ENCODE results near the gene EFTUD2. TPM values are rescaled to one million over a fixed set of nuclear protein-coding genes. Genes with fewer than 3 reads are reported as not detected.

The EFTUD2 gene
- total and polyA plus RNA-seq, 2 of the 8 experiments (the other 6 are each of a cell fraction or from before 2014, with no cell fraction given), result 118 to 195 TPM

DNA sequence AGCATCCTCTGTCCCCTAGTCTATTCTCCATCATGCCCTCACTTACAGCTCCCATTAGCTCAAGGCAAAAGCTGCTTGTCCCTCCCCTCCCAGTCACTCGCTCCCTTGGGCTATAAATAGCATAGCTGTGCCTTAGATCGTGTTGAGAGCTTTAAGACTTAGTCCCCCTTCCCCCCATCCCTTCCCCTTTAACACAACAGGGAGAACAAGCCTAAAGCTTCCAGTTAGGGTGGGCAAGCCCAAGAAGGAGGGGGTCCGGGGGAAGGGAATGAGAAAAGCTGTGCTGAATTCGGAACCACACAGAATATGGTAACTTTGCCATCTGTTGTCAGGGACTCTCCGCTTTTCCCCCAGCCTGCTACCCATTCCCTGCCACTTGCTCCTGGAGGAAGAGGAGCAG is 56.5 kb downstream of the EFTUD2 start:
- Histone ChIP-seq H3K56ac (replicated peaks; ENCODE audit: insufficient read length, low read depth, low read length) (no peak overlapping the region), H3K79me2 (ENCODE audit: control insufficient read depth in 1 of 2, insufficient read depth in 2 of 2, low read length in 2 of 2) (no peaks in the 10 kb centered on the region), H3K4me1 (replicated peaks in 1 of 4; ENCODE audit: control insufficient read depth in 3 of 4, insufficient read depth in 4 of 4, low read length in 3 of 4) (peaks cover 0 to 17% (median 10%) of the 10 kb centered on the region in 4 experiments; a peak in 6 of 7 replicates), H2BK120ac (replicated peaks; ENCODE audit: low read depth, low read length) (no peak overlapping the region), H2AK5ac (ENCODE audit: low read depth, low read length) (no peak overlapping the region), H3K9me3 (ENCODE audit: insufficient read depth in 2 of 2, low read depth in 1 of 2, low read length in 1 of 2) (no peaks in the 10 kb centered on the region), H3K27ac (ENCODE audit: low read depth, low read length) (no peak overlapping the region), H4K20me1 (replicated peaks in 1 of 2; ENCODE audit: control insufficient read depth in 1 of 2, insufficient read depth in 2 of 2, low read length in 2 of 2) (no peaks in the 10 kb centered on the region), H3K27me3 (replicated peaks in 1 of 4; ENCODE audit: control insufficient read depth in 3 of 4, extremely low read depth in 1 of 4, insufficient read depth in 3 of 4, low read length in 3 of 4) (no peaks in the 10 kb centered on the region), H2BK15ac (ENCODE audit: low read length) (no peak overlapping the region), H3K23me2 (ENCODE audit: low read depth, low read length) (no peaks in the 10 kb centered on the region), H3K4me2 (ENCODE audit: insufficient read depth in 1 of 2, low read depth in 2 of 2, low read length in 2 of 2) (peak overlapping the region; percentile 15 to 62), H3K23ac (ENCODE audit: insufficient read length) (no peak overlapping the region), H3K4ac (replicated peaks; ENCODE audit: insufficient read length, low read depth, low read length) (no peak overlapping the region), H4K91ac (replicated peaks; ENCODE audit: insufficient read length, low read length) (no peak overlapping the region), H3K18ac (ENCODE audit: extremely low read depth, low read length) (0 out of 2 replicates have a peak overlapping the region, but pooled peaks have one; percentile 21), H3K79me1 (ENCODE audit: low read depth, low read length) (no peaks in the 10 kb centered on the region), H4K8ac (ENCODE audit: extremely low read depth, insufficient read depth, low read length) (no peak overlapping the region), H2BK20ac (ENCODE audit: low read length) (no peak overlapping the region), H3K9ac (replicated peaks in 1 of 4; ENCODE audit: extremely low read depth in 1 of 4, low read depth in 3 of 4, low read length in 3 of 4) (no peak overlapping the region), H3K14ac (ENCODE audit: insufficient read length) (no peak overlapping the region), H4K5ac (ENCODE audit: insufficient read length, low read depth, low read length) (no peak overlapping the region), H3K36me3 (ENCODE audit: control insufficient read depth in 2 of 4, insufficient read depth in 4 of 4, low read length in 3 of 4) (no peaks in the 10 kb centered on the region), H3K4me3 (ENCODE audit: extremely low read depth in 1 of 4, insufficient read depth in 2 of 4, low read depth in 3 of 4, low read length in 4 of 4) (peak overlapping the region in 3 of 4 experiments; percentile 0 to 51 (median 24); a peak in 4 of 8 replicates), H2AFZ (ENCODE audit: low read length) (peak overlapping the region; percentile 71), H2BK12ac (ENCODE audit: low read depth, low read length) (0 out of 2 replicates have a peak overlapping the region, but pooled peaks have one; percentile 28), H2BK5ac (ENCODE audit: low read depth, low read length) (peak overlapping the region; percentile 11; the same call in 1 of the 2 replicates)
- DNase-seq (ENCODE audit: low read depth in 1 of 2, low spot score in 2 of 2) (peak in 1 of 2 experiments; percentile 60), FAIRE-seq (peak; percentile 87)
- POLR2A ChIA-PET (ENCODE audit: partially characterized antibody), result interaction anchor here (0.6 to 7.4 kb wide), 7 partner anchors 10 to 67 kb away, joined by 3 to 58 read pairs (median 4); partner anchors contain the start of gene GJC1
- WGBS, 2 experiments (ENCODE audit: extremely low coverage in 1 of 2, insufficient coverage in 1 of 2, insufficient read length in 1 of 2, insufficient replicate concordance in 2 of 2, low coverage in 1 of 2, low lambda C conversion rate in 2 of 2, missing lambda C conversion rate in 1 of 2), result 35% methylated on average over 5 of the region's 5 CpGs; no CpG with 5 or more reads in 1 of the 2 experiments
- CTCF ChIA-PET (ENCODE audit: partially characterized antibody), result interaction anchor here (0.8 to 12.4 kb wide), 7 partner anchors 10 to 113 kb away, joined by 3 to 142 read pairs (median 5); no protein-coding TSS in a partner anchor
- peak; percentile 88 for TF ChIP-seq ASH2L (IDR thresholded peaks at IDR 0.05; ENCODE audit: low read length)
- peak; percentile 85; the same call in 1 of the 2 replicates for TF ChIP-seq RBBP5 (IDR thresholded peaks at IDR 0.05; ENCODE audit: borderline replicate concordance, low read depth, low read length)
- no peak for TF ChIP-seq RXRA (IDR thresholded peaks at IDR 0.05; ENCODE audit: insufficient read depth, low read depth, low read length)
- TF ChIP-seq SUZ12 (IDR thresholded peaks at IDR 0.05; ENCODE audit: low read length), result no peak
